A673 (cell line): ENCODE data around the gene AGBL4. TPM values are rescaled to one million over a fixed set of nuclear protein-coding genes. Genes with fewer than 3 reads are reported as not detected.

Experiments
- BruUV-seq: library from RNA; stranded (reverse); fragments of 400-500 nt; replicated peaks from 2 replicates; lab custom pipeline; 2021; lab: Mats Ljungman, UMichigan
- CTCF ChIA-PET: fragments of 300-600 bp; sonication (Branson Sonifier 250); formaldehyde crosslinking; loops from one replicate; lab custom pipeline; 2022; ENCODE audit warnings: antibody characterized with exemption; lab: Charles Lee
- POLR2A ChIA-PET: fragments of 300-600 bp; sonication (Branson Sonifier 250); formaldehyde crosslinking; loops from one replicate; lab custom pipeline; 2022; ENCODE audit warnings: antibody characterized with exemption; ENCODE audit not compliant: low non-redundant PET; lab: Charles Lee
- DNase-seq: peaks from one replicate; pipeline ENCODE4 v3.0.0-alpha.2; 2015; ENCODE audit warnings: low spot score
- H3K27ac ChIP-seq: fragments of 200-600 bp; sonication (generic); 2 replicates; pipeline ENCODE4 v1.5.1; 2016; ENCODE audit warnings: mixed run types, low read depth, mild to moderate bottlenecking, mixed read lengths, antibody characterized with exemption, low read length; ENCODE audit not compliant: poor library complexity, severe bottlenecking
- H3K27me3 ChIP-seq: fragments of 200-600 bp; sonication (generic); replicated peaks from 2 replicates; pipeline ENCODE4 v1.6.1; 2017; ENCODE audit warnings: mixed run types, low read depth, mild to moderate bottlenecking, mixed read lengths, antibody characterized with exemption, low read length; ENCODE audit not compliant: insufficient read depth, poor library complexity
- H3K36me3 ChIP-seq: fragments of 200-600 bp; sonication (generic); 2 replicates; pipeline ENCODE4 v1.6.1; 2016; ENCODE audit warnings: mixed run types, mild to moderate bottlenecking, mixed read lengths, antibody characterized with exemption, low read length; ENCODE audit not compliant: insufficient read depth, poor library complexity, severe bottlenecking
- H3K4me1 ChIP-seq: fragments of 200-600 bp; sonication (generic); 2 replicates; pipeline ENCODE4 v1.6.1; 2017; ENCODE audit warnings: mixed run types, mild to moderate bottlenecking, mixed read lengths, antibody characterized with exemption, low read length; ENCODE audit not compliant: insufficient read depth, poor library complexity, severe bottlenecking
- H3K4me3 ChIP-seq: fragments of 200-600 bp; sonication (generic); 2 replicates; pipeline ENCODE4 v1.5.1; 2016; ENCODE audit warnings: low read depth, mixed run types, mild to moderate bottlenecking, mixed read lengths, low read length; ENCODE audit not compliant: poor library complexity, severe bottlenecking
- H3K9me3 ChIP-seq: fragments of 200-600 bp; sonication (generic); 2 replicates; pipeline ENCODE4 v1.6.1; 2016; ENCODE audit warnings: mixed run types, low read depth, mild to moderate bottlenecking, mixed read lengths, antibody characterized with exemption, low read length; ENCODE audit not compliant: poor library complexity, severe bottlenecking
- CTCF ChIP-seq: fragments of 300-800, 200-600 bp; sonication (generic); conservative IDR thresholded peaks from 2 replicates; pipeline ENCODE4 v1.5.1; 2017; ENCODE audit warnings: low read depth, mild to moderate bottlenecking, antibody characterized with exemption, low read length, moderate library complexity, mixed read lengths
- EZH2 ChIP-seq: fragments of 200-600 bp; sonication (generic); IDR thresholded peaks from 2 replicates; pipeline ENCODE4 v1.6.1; 2017; ENCODE audit warnings: borderline replicate concordance, low read depth, mild to moderate bottlenecking, mixed read lengths, antibody characterized with exemption, low read length; ENCODE audit not compliant: poor library complexity, severe bottlenecking
- intact Hi-C: fragments of 100-400 bp; cut with micrococcal nuclease; formaldehyde crosslinking; loops from one replicate; pipeline ENCODE4 v1.10.0; 2022; ENCODE audit not compliant: unreplicated experiment
- total RNA-seq: library from RNA; stranded (reverse); gene quantifications from 2 replicates; pipeline ENCODE4 v1.2.3, GENCODE V29; 2021

Gene AGBL4
- total RNA-seq, 1 experiment from 2014 or later, result 0.32 TPM

GRCh38 chr1:48665708-48666407 lies 1357.9 kb downstream of the AGBL4 start:
- CTCF ChIA-PET, result no interaction called here
- POLR2A ChIA-PET, result no interaction called here

GRCh38 chr1:48661726-48662463 lies 1361.9 kb downstream of the AGBL4 start:
- intact Hi-C loops, result loop anchor here (5.0 kb wide), 1 partner anchor 975 kb away; no protein-coding TSS in a partner anchor
- H3K4me1 ChIP-seq, result no peaks in the 10 kb centered on the region
- BruUV-seq, result no TSS peak
- H3K4me3 ChIP-seq, result no peak overlapping the region
- POLR2A ChIA-PET, result no interaction called here
- H3K27ac ChIP-seq, result no peak overlapping the region
- no peaks in the 10 kb centered on the region for H3K36me3 ChIP-seq
- H3K27me3 ChIP-seq, result no peaks in the 10 kb centered on the region
- CTCF ChIA-PET, result no interaction called here
- no peak for DNase-seq
- H3K9me3 ChIP-seq, result no peaks in the 10 kb centered on the region
- TF ChIP-seq CTCF (no peak), EZH2 (no peak)

More at GRCh38 chr1:48665708-48666407, 1357.9 kb downstream of the AGBL4 start:
- Histone ChIP-seq H3K27me3 (no peaks in the 10 kb centered on the region), H3K4me3 (no peak overlapping the region), H3K36me3 (no peaks in the 10 kb centered on the region), H3K27ac (no peak overlapping the region), H3K9me3 (no peaks in the 10 kb centered on the region), H3K4me1 (no peaks in the 10 kb centered on the region)
- no TSS peak for BruUV-seq
- TF ChIP-seq CTCF (no peak), EZH2 (no peak)
- DNase-seq, result no peak
- intact Hi-C loops, result no loop called here

GRCh38 chr1:48659801-48660200 lies 1364.0 kb downstream of the AGBL4 start:
- H3K27me3 ChIP-seq, result no peaks in the 10 kb centered on the region
- H3K27ac ChIP-seq, result no peak overlapping the region
- ChIA-PET POLR2A (no interaction called here), CTCF (no interaction called here)
- intact Hi-C loops, result loop anchor here (5.0 kb wide), 1 partner anchor 978 kb away; no protein-coding TSS in a partner anchor
- H3K36me3 ChIP-seq, result no peaks in the 10 kb centered on the region
- DNase-seq, result no peak
- TF ChIP-seq EZH2, result no peak
- no peak for TF ChIP-seq CTCF
- H3K4me3 ChIP-seq, result no peak overlapping the region
- H3K4me1 ChIP-seq, result no peaks in the 10 kb centered on the region
- H3K9me3 ChIP-seq, result no peaks in the 10 kb centered on the region
- no TSS peak for BruUV-seq
